GM19099 (cell line): ENCODE results near the gene TSPEAR.

Source experiments
- POLR2A ChIP-seq: IDR thresholded peaks from 3 replicates; pipeline ENCODE4 v1.6.1; 2011; ENCODE audit warnings: low read depth; ENCODE audit not compliant: insufficient read length; ENCODE audit errors: extremely low read depth

Gene TSPEAR

DNA sequence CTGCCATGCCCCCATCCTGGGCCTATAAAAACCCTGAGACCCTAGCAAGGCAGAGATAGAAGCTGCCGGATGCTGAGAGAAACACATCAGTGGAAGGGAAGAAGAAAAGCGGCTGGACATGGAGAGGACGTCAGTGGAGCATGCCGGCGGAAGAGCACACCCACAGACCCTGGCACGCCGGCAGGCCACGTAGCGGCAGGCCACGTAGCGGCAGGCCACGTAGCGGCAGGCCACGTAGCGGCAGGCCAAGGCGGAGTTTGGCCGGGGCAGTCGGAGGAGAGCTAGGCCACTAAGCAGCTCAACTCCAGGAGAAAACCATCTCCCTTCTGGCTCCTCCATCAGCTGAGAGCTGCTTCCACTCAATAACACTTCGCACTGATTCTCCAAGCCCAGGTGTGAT lies 221.0 kb downstream of the TSPEAR start:
- TF ChIP-seq POLR2A = no peak

GRCh38 chr21:44489962-44490361 lies 221.4 kb downstream of the TSPEAR start:
- TF ChIP-seq POLR2A = no peak

DNA sequence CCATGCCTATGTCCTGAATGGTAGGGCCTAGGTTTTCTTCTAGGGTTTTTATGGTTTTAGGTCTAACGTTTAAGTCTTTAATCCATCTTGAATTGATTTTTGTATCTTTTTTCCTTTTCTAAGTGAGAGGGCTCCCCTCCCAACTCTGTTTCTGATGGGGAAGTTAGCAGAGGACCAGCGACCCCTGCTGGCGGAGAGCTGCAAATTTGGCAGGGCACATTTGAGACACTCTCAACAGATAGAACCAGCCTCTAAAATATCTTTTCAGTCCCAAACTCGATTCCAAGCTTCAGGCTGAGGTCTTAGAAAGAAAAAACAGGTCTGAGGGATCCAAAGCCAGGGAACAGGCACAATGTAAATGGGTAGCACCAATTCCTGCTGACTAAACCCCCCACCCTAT lies 223.5 kb downstream of the TSPEAR start:
- no peak for TF ChIP-seq POLR2A

GRCh38 chr21:44486302-44486701 lies 225.1 kb downstream of the TSPEAR start:
- TF ChIP-seq POLR2A = no peak

- TF ChIP-seq POLR2A = no peak
Observed at GRCh38 chr21:44485796-44486195, 225.6 kb downstream of the TSPEAR start.

GRCh38 chr21:44485254-44485793 lies 226.0 kb downstream of the TSPEAR start:
- no peak for TF ChIP-seq POLR2A

DNA sequence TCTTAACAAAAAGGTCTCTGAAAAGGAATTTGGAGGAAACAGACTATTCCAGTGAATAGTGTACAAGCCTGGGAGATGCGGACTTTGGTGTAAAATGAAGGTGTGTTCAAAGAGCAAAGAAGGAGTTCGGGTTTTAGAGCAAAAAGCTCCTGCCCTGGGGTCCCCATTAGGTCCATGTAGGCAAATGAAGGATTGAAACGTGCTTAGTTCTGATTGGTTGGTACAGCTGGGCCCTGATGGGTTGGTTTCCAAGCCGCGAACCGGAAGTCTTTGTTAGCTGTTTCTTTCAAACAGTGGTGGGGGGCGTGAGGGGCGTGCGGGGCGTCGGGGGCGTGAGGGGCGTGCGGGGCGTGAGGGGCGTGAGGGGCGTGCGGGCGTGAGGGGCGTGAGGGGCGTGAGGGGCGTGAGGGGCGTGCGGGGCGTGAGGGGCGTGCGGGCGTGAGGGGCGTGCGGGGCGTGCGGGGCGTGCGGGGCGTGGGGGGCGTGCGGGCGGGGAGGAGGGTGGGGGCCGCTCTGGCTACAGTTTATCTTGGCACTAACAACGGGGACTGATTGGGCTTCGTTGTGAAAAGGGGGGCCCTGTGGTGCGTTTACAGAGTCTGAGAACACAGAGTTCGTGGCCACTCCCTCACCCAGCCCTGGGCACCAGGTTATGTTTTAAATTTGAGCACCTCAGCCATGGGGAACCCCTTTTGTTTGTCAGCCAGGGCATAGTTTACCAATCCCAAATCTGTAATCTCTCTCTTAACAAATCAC lies 226.7 kb downstream of the TSPEAR start:
- TF ChIP-seq POLR2A = no peak

GRCh38 chr21:44483288-44484237 lies 227.8 kb downstream of the TSPEAR start:
- no peak for TF ChIP-seq POLR2A

DNA sequence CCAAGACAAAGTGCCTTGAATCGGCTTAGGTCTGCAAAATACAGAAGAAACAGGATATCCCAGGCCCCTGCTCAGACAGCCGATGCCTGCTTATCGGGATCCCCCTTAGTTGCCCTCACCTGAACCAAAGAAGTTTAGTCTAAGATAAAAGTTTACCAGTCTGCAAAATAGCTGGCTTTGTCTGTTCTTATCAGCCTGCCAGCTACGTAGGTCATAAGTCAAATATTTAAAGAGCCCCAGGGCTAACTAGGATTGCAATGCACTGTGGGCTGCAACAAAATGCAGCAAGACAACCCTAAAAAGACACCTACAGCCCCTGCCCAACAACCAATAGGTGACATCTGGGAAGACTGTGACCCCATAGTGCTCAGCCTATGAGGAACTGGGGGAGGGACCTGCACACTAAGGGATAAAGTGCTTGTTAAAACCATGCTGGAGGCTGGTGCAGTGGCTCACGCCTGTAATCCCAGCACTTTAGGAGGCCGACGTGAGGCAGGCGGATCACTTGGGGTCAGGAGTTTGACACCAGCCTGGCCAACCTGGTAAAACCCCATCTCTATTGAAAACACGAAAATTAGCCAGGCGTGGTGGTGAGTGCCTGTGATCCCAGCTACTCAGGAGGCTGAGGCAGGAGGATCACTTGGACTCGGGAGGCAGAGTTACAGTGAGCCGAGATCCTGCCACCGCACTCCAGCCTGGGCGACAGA lies 228.6 kb downstream of the TSPEAR start:
- no peak for TF ChIP-seq POLR2A

DNA sequence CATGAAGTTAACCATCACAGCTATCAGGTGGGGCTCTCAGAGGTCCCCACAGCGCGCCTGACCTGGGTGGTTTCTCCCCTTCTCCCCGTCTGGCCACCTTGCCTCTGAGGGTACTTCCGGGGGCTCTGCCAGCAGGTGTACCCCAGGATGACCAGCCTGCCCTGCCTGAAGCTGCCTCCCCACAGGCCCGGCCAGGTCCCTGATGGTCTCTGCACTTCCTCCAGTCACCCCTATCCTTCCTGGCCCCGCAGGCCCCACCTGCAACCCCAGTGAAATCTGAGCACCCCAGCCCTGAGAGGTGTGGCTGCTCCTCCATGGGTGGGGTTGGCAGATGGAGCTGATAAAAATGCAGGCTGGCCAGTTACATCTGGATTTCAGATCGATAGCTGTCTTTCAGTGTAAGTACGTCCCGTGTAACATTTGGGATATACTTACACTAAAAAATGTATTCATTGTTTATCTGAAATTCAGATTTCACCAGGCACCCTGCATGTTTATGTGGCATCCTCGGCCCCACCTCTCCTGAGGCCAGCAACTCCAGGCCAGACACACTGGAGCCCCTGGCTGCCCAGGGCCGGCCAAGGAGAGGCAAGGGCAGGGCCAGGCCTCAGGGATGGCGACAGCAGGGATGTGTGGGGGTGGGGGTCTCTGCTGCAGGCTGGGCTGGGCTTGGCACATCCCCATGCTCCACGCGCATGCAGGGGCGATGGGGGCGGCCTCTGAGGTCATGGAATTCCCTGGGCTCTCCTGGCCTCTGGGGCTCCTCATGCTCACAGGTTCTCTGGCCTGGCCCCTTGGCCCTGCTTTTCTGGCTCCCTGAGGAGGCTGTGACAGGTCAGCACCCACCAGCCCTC lies 230.9 kb downstream of the TSPEAR start:
- no peak for TF ChIP-seq POLR2A

GRCh38 chr21:44478801-44479167 lies 232.6 kb downstream of the TSPEAR start:
- no peak for TF ChIP-seq POLR2A

DNA sequence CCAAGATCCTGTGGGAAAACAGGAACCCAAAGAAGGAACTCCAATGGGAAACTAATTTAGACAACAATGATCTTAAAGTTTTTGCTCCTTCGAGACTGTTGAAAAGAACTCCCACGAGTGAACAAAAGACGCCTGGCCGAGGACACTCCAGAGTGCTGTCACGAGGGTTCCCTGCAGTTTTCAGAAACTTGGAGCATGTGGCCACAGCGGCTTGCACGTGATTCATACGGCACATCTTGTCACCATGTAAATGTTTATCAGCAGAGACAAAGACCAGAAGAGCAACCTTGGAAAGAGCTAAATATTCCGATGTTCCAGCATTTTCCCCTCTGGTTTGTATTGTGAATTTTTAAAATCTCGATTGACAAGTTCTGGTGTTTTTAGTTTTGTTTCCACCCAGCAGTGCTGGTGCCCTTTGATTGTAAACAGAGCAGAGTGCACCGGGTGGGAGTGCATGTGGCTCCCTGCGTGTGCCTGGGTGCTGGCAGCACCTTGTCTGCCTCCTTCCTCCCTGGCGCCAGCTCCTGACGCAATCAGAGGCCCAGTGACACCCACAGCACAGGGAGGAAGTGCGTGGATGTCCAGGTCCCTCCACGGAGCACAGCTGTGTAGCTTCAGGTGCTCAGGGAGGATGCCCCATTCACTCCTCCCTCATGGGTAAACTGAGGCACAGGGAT lies 233.1 kb downstream of the TSPEAR start:
- no peak for TF ChIP-seq POLR2A

DNA sequence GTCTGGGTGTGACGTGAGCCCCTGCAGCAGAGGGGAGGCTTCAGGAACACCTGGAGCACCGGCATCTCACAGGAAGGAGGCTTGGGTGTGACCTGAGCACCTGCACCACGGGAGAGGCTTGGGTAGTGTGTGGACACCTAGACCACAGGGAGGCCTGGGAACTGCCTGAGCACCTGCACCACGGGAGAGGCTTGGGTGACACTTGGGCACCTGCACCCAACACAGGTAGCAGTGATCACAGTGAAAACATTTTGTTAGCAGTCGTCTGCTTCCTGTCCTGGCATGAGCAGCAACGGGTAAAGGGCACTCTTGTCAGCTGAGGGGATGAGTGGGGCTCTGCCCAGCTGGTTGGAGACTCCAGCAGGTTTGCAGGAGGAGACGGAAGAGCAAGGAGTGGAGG lies 233.7 kb downstream of the TSPEAR start:
- TF ChIP-seq POLR2A = no peak

- no peak for TF ChIP-seq POLR2A
Observed at GRCh38 chr21:44477131-44477530, 234.2 kb downstream of the TSPEAR start.
